Central memory CD8-positive, alpha-beta T cell (primary cell): ENCODE data around the gene OXSR1.
A peak's percentile ranks its signal among the peaks of the same experiment; 100 is the strongest.
"Not testable (repeated sequence)": the region's sequence is repeated elsewhere in the genome, so short reads cannot be mapped to it uniquely, and the experiment has no call there.

ENCODE experiments used
- ATAC-seq: fragments of 150-1000 bp; cut with Tn5 transposase; replicated peaks from 2 replicates; pipeline ENCODE4 v1.10.0; 2022; ENCODE audit warnings: mild to moderate bottlenecking, moderate FRiP score, moderate number of reproducible peaks; ENCODE audit not compliant: poor library complexity, severe bottlenecking; ENCODE audit errors: extremely low read depth
- DNase-seq, 2 donors: peaks; one replicate each; pipeline ENCODE4 v3.0.0; 2021; ENCODE audit warnings: low spot score in 2 of 2
- H3K27ac Mint-ChIP-seq: one replicate; pipeline ENCODE4 v1.8.0; 2022; ENCODE audit warnings: low read depth, mild to moderate bottlenecking, moderate library complexity, mixed read lengths
- H3K27me3 Mint-ChIP-seq: one replicate; pipeline ENCODE4 v1.8.0; 2022; ENCODE audit warnings: mixed read lengths
- H3K36me3 Mint-ChIP-seq: one replicate; pipeline ENCODE4 v1.8.0; 2022; ENCODE audit warnings: mild to moderate bottlenecking, moderate library complexity, mixed read lengths; ENCODE audit not compliant: insufficient read depth
- H3K4me1 Mint-ChIP-seq: one replicate; pipeline ENCODE4 v1.8.0; 2022; ENCODE audit warnings: mixed read lengths
- H3K4me3 Mint-ChIP-seq: one replicate; pipeline ENCODE4 v1.8.0; 2022; ENCODE audit warnings: mild to moderate bottlenecking, moderate library complexity, mixed read lengths
- H3K9me3 Mint-ChIP-seq: one replicate; pipeline ENCODE4 v1.8.0; 2022; ENCODE audit warnings: mixed read lengths

The OXSR1 gene

GRCh38 chr3:38168151-38169026, 3.1 kb downstream of the OXSR1 start:
- Mint-ChIP-seq H3K9me3 (no peaks in the 10 kb centered on the region), H3K27ac (no peak overlapping the region), H3K4me3 (no peak overlapping the region), H3K4me1 (peaks cover 56% of the 10 kb centered on the region), H3K27me3 (no peaks in the 10 kb centered on the region), H3K36me3 (peaks cover 24% of the 10 kb centered on the region)
- ATAC-seq (no peak), DNase-seq (no peak)

GRCh38 chr3:38169027-38169317, 3.6 kb downstream of the OXSR1 start:
- ATAC-seq (no peak), DNase-seq (no peak)
- no peaks in the 10 kb centered on the region for H3K27me3 Mint-ChIP-seq
- peaks cover 61% of the 10 kb centered on the region for H3K4me1 Mint-ChIP-seq
- H3K4me3 Mint-ChIP-seq: no peak overlapping the region
- no peaks in the 10 kb centered on the region for H3K9me3 Mint-ChIP-seq
- peaks cover 24% of the 10 kb centered on the region for H3K36me3 Mint-ChIP-seq
- no peak overlapping the region for H3K27ac Mint-ChIP-seq

- peaks cover 67% of the 10 kb centered on the region for H3K4me1 Mint-ChIP-seq
- H3K36me3 Mint-ChIP-seq: peaks cover 13% of the 10 kb centered on the region
- ATAC-seq (no peak), DNase-seq (no peak)
- no peaks in the 10 kb centered on the region for H3K9me3 Mint-ChIP-seq
- H3K27ac Mint-ChIP-seq: no peak overlapping the region
- no peaks in the 10 kb centered on the region for H3K27me3 Mint-ChIP-seq
- no peak overlapping the region for H3K4me3 Mint-ChIP-seq
These were observed 5.4 kb downstream of the OXSR1 start for GRCh38 chr3:38170722-38171121.

- H3K36me3 Mint-ChIP-seq: peaks cover 5% of the 10 kb centered on the region
- ATAC-seq (no peak), DNase-seq (no peak)
- H3K9me3 Mint-ChIP-seq: no peaks in the 10 kb centered on the region
- no peaks in the 10 kb centered on the region for H3K27me3 Mint-ChIP-seq
- no peak overlapping the region for H3K4me3 Mint-ChIP-seq
- H3K27ac Mint-ChIP-seq: peak overlapping the region; percentile 18
- H3K4me1 Mint-ChIP-seq: peaks cover 60% of the 10 kb centered on the region
These were observed 6.3 kb downstream of the OXSR1 start for GRCh38 chr3:38171622-38172021.

GRCh38 chr3:38173834-38174418, 8.6 kb downstream of the OXSR1 start:
- Mint-ChIP-seq H3K4me3 (peak overlapping the region; percentile 59), H3K9me3 (no peaks in the 10 kb centered on the region), H3K4me1 (peaks cover 50% of the 10 kb centered on the region), H3K27me3 (no peaks in the 10 kb centered on the region), H3K36me3 (peaks cover 2% of the 10 kb centered on the region), H3K27ac (peak overlapping the region; percentile 9)
- ATAC-seq (peak; percentile 33), DNase-seq (no peak)

DNA sequence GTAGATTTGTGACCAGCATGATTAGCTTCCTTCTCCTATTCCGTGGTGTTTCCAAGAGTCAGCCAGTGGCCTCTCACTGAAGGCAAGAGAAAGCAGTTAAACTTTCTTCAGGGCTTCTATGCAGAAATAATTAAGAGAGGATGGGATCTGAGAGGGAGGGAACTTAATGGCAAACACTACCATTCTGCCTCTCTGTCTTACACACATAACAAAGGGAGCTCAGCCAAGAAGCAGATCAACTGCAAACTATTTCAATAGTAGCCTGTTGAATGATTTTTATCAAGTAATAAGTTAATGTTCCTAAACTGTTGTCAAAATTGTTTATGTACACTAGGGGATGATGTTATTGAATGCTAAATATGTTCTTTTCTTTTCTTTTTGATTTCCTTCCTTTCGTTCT, 11.8 kb downstream of the OXSR1 start:
- H3K27me3 Mint-ChIP-seq: no peaks in the 10 kb centered on the region
- no peaks in the 10 kb centered on the region for H3K9me3 Mint-ChIP-seq
- H3K4me3 Mint-ChIP-seq: no peak overlapping the region
- peaks cover 11% of the 10 kb centered on the region for H3K36me3 Mint-ChIP-seq
- no peak for DNase-seq
- no peak for ATAC-seq
- H3K4me1 Mint-ChIP-seq: peaks cover 57% of the 10 kb centered on the region
- H3K27ac Mint-ChIP-seq: peak overlapping the region; percentile 60

DNA sequence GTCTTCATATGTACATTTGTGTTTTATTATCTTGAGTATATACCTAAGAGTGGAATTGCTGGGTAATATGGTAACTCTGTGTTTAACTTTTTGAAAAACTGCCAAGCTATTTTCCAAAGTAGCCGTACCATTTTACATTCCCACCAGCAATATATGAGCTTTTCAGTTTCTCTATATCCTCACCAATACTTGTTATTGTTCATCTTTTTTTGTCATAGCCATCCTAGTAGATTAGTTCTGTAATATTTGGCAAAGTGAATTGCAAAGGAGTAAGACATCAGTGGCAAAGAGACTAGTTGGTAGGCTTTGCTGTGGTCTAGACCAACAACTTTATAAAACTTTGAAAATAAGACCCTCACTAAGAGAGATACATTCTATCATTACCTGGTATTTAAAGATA, 21.4 kb downstream of the OXSR1 start:
- peaks cover 12% of the 10 kb centered on the region for H3K4me1 Mint-ChIP-seq
- H3K27ac Mint-ChIP-seq: no peak overlapping the region
- H3K36me3 Mint-ChIP-seq: peaks cover 17% of the 10 kb centered on the region
- H3K27me3 Mint-ChIP-seq: no peaks in the 10 kb centered on the region
- DNase-seq (no peak), ATAC-seq (no peak)
- H3K9me3 Mint-ChIP-seq: no peaks in the 10 kb centered on the region
- H3K4me3 Mint-ChIP-seq: no peak overlapping the region

DNA sequence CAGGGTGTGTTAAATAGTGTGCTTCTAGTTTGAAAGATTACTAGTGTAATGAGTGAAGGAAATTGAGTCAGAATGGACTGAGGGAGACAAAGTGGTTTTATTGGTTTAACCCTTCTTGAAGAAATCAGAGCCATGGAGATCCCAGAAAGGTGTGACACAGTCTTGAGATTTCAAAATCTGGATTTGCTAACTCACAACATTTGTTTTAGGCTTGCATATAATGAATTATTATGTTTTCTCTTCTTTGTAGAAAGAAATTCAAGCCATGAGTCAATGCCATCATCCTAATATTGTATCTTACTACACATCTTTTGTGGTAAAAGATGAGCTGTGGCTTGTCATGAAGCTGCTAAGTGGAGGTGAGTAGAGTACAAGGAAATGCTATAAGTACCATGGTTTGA, 25.1 kb downstream of the OXSR1 start:
- Mint-ChIP-seq H3K4me1 (peaks cover 8% of the 10 kb centered on the region), H3K27me3 (no peaks in the 10 kb centered on the region), H3K4me3 (no peak overlapping the region), H3K27ac (no peak overlapping the region), H3K9me3 (no peaks in the 10 kb centered on the region), H3K36me3 (peaks cover 21% of the 10 kb centered on the region)
- no peak for DNase-seq
- ATAC-seq: no peak

- Mint-ChIP-seq H3K36me3 (peaks cover 22% of the 10 kb centered on the region), H3K4me1 (peaks cover 60% of the 10 kb centered on the region), H3K27ac (peak overlapping the region; percentile 58)
- H3K9me3 Mint-ChIP-seq, DNase-seq, H3K27me3 Mint-ChIP-seq, ATAC-seq, H3K4me3 Mint-ChIP-seq: not testable (repeated sequence)
These were observed 37.6 kb downstream of the OXSR1 start for GRCh38 chr3:38202931-38203330.

DNA sequence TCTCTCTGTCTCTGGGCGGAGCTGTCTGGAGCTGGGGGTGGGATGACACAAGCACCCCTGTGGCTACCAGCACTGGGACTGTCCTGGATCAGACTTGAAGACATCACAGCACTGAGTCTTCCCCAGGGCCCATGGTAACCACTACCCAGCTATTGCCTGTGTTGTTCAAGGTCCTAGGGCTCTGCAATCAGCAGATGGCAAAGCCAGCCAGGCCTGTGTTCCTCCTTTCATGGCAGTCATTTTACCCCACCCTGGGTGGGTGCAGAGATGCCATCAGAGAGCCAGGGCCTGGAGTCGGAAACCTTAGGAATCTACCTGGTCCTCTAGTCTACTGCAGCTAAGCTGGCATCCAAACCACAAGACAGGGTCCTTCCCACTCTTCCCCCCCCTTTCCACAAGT, 38.4 kb downstream of the OXSR1 start:
- DNase-seq (no peak), ATAC-seq (no peak)
- peaks cover 60% of the 10 kb centered on the region for H3K4me1 Mint-ChIP-seq
- peaks cover 19% of the 10 kb centered on the region for H3K36me3 Mint-ChIP-seq
- no peaks in the 10 kb centered on the region for H3K27me3 Mint-ChIP-seq
- H3K27ac Mint-ChIP-seq: peak overlapping the region; percentile 58
- no peak overlapping the region for H3K4me3 Mint-ChIP-seq
- H3K9me3 Mint-ChIP-seq: no peaks in the 10 kb centered on the region

- H3K9me3 Mint-ChIP-seq: no peaks in the 10 kb centered on the region
- H3K4me3 Mint-ChIP-seq: no peak overlapping the region
- H3K4me1 Mint-ChIP-seq: peaks cover 62% of the 10 kb centered on the region
- no peak overlapping the region for H3K27ac Mint-ChIP-seq
- DNase-seq (no peak), ATAC-seq (no peak)
- peaks cover 17% of the 10 kb centered on the region for H3K36me3 Mint-ChIP-seq
- no peaks in the 10 kb centered on the region for H3K27me3 Mint-ChIP-seq
These were observed 39.5 kb downstream of the OXSR1 start for GRCh38 chr3:38204599-38205471.

DNA sequence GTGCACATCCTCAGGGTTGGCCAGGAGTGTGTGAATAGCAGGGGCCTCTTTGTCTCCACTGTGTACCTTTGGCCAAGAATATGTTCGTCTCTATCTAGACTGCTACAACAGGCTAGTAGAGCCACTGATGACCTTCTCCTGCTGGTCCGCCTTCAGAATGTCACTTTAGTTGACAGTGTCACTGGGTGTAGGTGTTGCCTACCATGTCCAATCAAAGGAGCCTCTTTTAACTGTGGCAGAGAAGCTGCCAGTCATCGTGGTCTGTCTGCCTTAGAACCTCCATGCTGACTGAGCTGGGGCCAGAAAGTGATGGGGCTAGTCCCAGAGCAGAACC, 40.1 kb downstream of the OXSR1 start:
- DNase-seq: no peak
- ATAC-seq: peak; percentile 28
- H3K27ac Mint-ChIP-seq: no peak overlapping the region
- H3K4me1 Mint-ChIP-seq: peaks cover 62% of the 10 kb centered on the region
- H3K36me3 Mint-ChIP-seq: peaks cover 11% of the 10 kb centered on the region
- no peak overlapping the region for H3K4me3 Mint-ChIP-seq
- no peaks in the 10 kb centered on the region for H3K9me3 Mint-ChIP-seq
- H3K27me3 Mint-ChIP-seq: no peaks in the 10 kb centered on the region
